Sigmoid colon (tissue), 7 donors: Measurements from ENCODE around the gene PLPP6. TPM values are rescaled to one million over a fixed set of nuclear protein-coding genes. Genes with fewer than 3 reads are reported as not detected.
A peak's percentile ranks its signal among the peaks of the same experiment; 100 is the strongest.

ENCODE experiments used
- DNase-seq: peaks from one replicate; pipeline ENCODE4 v3.0.0-alpha.2; 2019
- H3K27ac ChIP-seq, 4 donors: fragments of 200-600 bp; sonication (generic); one replicate each; pipeline ENCODE4 v1.5.1; 2016 to 2019; ENCODE audit warnings: mild to moderate bottlenecking in 1 of 4
- H3K27me3 ChIP-seq, 3 donors: fragments of 200-600 bp; sonication (generic); one replicate each; pipeline ENCODE4 v1.5.1; 2019; ENCODE audit warnings: mild to moderate bottlenecking in 1 of 3
- H3K36me3 ChIP-seq, 4 donors: fragments of 200-600 bp; sonication (generic); one replicate each; pipeline ENCODE4 v1.5.1; 2016 to 2019
- H3K4me1 ChIP-seq, 4 donors: fragments of 200-600 bp; sonication (generic); one replicate each; pipeline ENCODE4 v1.5.1; 2017 to 2019
- H3K4me3 ChIP-seq, 4 donors: fragments of 200-600 bp; sonication (generic); one replicate each; pipeline ENCODE4 v1.5.1; 2017 to 2019; ENCODE audit warnings: mild to moderate bottlenecking in 2 of 4, moderate library complexity in 1 of 4
- H3K9me3 ChIP-seq, 4 donors: fragments of 200-600 bp in 3 of 4; sonication (generic) in 3 of 4; one replicate each; pipeline versions ENCODE4 v1.5.1 to v1.6.1; 2013 to 2019
- CTCF ChIP-seq, 4 experiments: fragments of 450-650 bp in 3 of 4; fragments of 200-600 bp in 1 of 4; IDR thresholded peaks; one replicate each; pipeline ENCODE4 v1.5.1; 2016 to 2019; ENCODE audit warnings: antibody characterized with exemption in 4 of 4, mild to moderate bottlenecking in 3 of 4, moderate library complexity in 2 of 4
- EP300 ChIP-seq, 4 donors: sonication (generic); formaldehyde crosslinking; IDR thresholded peaks; one replicate each; pipeline ENCODE4 v1.6.1; 2017; ENCODE audit warnings: antibody characterized with exemption in 4 of 4
- POLR2A ChIP-seq, 2 donors: fragments of 450-650 bp; IDR thresholded peaks; one replicate each; pipeline ENCODE4 v1.6.1; 2016; ENCODE audit warnings: antibody characterized with exemption in 2 of 2, mild to moderate bottlenecking in 2 of 2, moderate library complexity in 2 of 2
- POLR2AphosphoS5 ChIP-seq, 4 donors: sonication (generic); formaldehyde crosslinking; IDR thresholded peaks; one replicate each; pipeline ENCODE4 v1.6.1; 2017; ENCODE audit warnings: antibody characterized with exemption in 4 of 4
- WGBS, 2 donors: extraction: QIAGEN DNeasy Blood & Tissue Kit; methylation state at CpG; one replicate each; pipeline ENCODE4 v1.1.7; 2013; 5-methylcytosine and 5-hydroxymethylcytosine counted together
- intact Hi-C: fragments of 100-400 bp; cut with DNase I; formaldehyde crosslinking; loops from one replicate; pipeline ENCODE4 v1.15.1; 2023
- polyA plus RNA-seq, 3 donors: library from polyadenylated mRNA; stranded (reverse); fragments of 200-250 nt; gene quantifications; one replicate each; pipeline ENCODE4 v1.2.3, GENCODE V29; 2013
- total RNA-seq, 4 donors: library from RNA; depleted of rRNA; stranded (reverse); fragments of >200 nt; gene quantifications; one replicate each; pipeline ENCODE4 v1.1.0, GENCODE V29; 2016
- donor health status: healthy with polysubstance abuse.
- donor health status: Bipolar disorder and iron deficiency.
- donor health status: healthy.

The PLPP6 gene
- total and polyA plus RNA-seq, 7 donors = 3.0 to 10.7 (median 3.7) TPM

GRCh38 chr9:4663956-4664355 is 1.9 kb downstream of the PLPP6 start:
- no peak overlapping the region for H3K4me3 ChIP-seq

DNA sequence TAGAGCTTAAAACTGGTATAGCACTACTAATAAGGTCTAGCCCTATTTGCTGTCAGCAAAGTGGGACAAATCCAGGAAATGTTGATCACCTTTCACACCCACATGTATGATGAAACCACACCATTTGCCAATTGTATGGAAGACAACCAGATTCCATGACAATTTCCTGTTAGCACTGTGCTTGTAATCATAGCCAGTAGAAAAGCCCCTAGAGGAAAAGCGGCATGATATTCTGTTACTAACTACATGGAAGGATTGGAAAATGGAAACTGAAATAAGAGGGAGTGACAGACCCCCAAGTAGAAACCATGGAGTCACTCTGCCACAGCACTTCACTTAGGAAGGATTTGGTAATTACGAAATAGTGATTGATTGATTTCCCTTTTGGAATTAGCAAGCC is 3.3 kb downstream of the PLPP6 start:
- H3K9me3 ChIP-seq = no peaks in the 10 kb centered on the region
- intact Hi-C loops = loop anchor here (10.0 kb wide), 1 partner anchor 1141 kb away; the partner anchor contains the start of gene RFX3
- no peak overlapping the region for H3K4me3 ChIP-seq
- peak in 2 of 4 donors; percentile 11 to 35 for TF ChIP-seq POLR2AphosphoS5 (IDR thresholded peaks at IDR 0.05)
- TF ChIP-seq EP300 (IDR thresholded peaks at IDR 0.05) = no peak
- DNase-seq = no peak
- peaks cover 0 to 46% (median 18%) of the 10 kb centered on the region in 4 donors for H3K4me1 ChIP-seq
- H3K27ac ChIP-seq = peak overlapping the region in 3 of 4 donors; percentile 64 to 75 (median 68)
- 34 to 76% methylated on average over 2 of the region's 2 CpGs for WGBS, 2 donors
- H3K27me3 ChIP-seq = no peaks in the 10 kb centered on the region
- H3K36me3 ChIP-seq = no peaks in the 10 kb centered on the region

More at GRCh38 chr9:4663956-4664355, 1.9 kb downstream of the PLPP6 start:
- H3K27ac ChIP-seq = peak overlapping the region in 1 of 4 donors; percentile 3
- H3K9me3 ChIP-seq = no peaks in the 10 kb centered on the region
- H3K36me3 ChIP-seq = no peaks in the 10 kb centered on the region
- TF ChIP-seq POLR2AphosphoS5 (IDR thresholded peaks at IDR 0.05) = no peak
- TF ChIP-seq EP300 (IDR thresholded peaks at IDR 0.05) = no peak
- TF ChIP-seq POLR2A (IDR thresholded peaks at IDR 0.05) = no peak
- TF ChIP-seq CTCF (IDR thresholded peaks at IDR 0.05) = no peak
- no peaks in the 10 kb centered on the region for H3K27me3 ChIP-seq
- intact Hi-C loops = loop anchor here (10.0 kb wide), 1 partner anchor 1139 kb away; the partner anchor contains the start of gene RFX3
- WGBS, 2 donors = 52 to 83% methylated on average over 3 of the region's 3 CpGs
- H3K4me1 ChIP-seq = peaks cover 0 to 46% (median 18%) of the 10 kb centered on the region in 4 donors
- no peak for DNase-seq

DNA sequence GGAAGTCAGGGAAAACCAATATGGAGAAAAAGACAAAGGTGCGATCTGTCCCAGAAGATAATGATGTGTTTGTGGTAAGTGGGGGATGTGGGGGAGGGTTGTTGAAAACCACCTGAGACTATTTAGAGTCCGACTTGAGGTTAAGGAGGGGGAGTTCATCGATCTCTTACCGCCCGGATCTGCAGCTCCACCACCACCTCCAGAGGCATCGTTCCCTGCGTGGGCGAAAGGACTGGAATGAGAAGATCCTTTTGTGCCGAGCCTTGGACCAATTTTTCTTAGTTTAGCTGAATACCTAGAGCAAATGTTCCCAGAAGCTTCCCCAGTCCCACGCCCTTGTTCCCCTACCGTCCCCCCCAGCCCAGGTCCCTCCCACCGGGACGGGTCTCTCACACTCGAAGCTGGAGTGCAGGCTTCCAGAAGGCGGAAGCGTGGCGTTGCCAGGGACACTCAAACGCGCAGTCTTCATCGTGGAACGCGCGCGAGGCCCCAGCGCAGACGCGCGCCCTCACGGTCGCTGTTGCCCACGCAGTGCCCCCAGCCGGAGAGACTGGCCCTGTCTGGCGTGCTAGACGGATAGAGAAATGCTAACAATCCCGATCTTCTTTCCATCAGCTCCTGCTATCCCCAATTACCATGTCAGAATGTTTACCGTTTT is 4.1 kb downstream of the PLPP6 start, which contains the start of gene SPATA6L:
SPATA6L (minus strand) TSS at position 439 of the 658 bp plus-strand sequence; CDS start at position 209, 230 bp downstream.
- intact Hi-C loops = loop anchor here (10.0 kb wide), 1 partner anchor 1141 kb away; the partner anchor contains the start of gene RFX3
- WGBS, 2 donors = 1 to 2% methylated on average over 36 of the region's 36 CpGs
- TF ChIP-seq POLR2AphosphoS5 (IDR thresholded peaks at IDR 0.05) (peak in 3 of 4 donors; percentile 29 to 51 (median 47)), POLR2A (IDR thresholded peaks at IDR 0.05) (no peak), EP300 (IDR thresholded peaks at IDR 0.05) (no peak), CTCF (IDR thresholded peaks at IDR 0.05) (no peak)
- Histone ChIP-seq H3K27me3 (no peaks in the 10 kb centered on the region), H3K36me3 (no peaks in the 10 kb centered on the region), H3K9me3 (no peaks in the 10 kb centered on the region), H3K4me1 (peaks cover 0 to 46% (median 18%) of the 10 kb centered on the region in 4 donors), H3K27ac (peak within 1 kb of the TSS; percentile 64 to 75 (median 70)), H3K4me3 (peak within 1 kb of the TSS; percentile 27 to 51 (median 48))
- DNase-seq = peak; percentile 88

- Histone ChIP-seq H3K36me3 (no peaks in the 10 kb centered on the region), H3K9me3 (no peaks in the 10 kb centered on the region), H3K27ac (no peak overlapping the region), H3K4me1 (peaks cover 0 to 37% (median 13%) of the 10 kb centered on the region in 4 donors), H3K4me3 (no peak overlapping the region), H3K27me3 (no peaks in the 10 kb centered on the region)
- no peak for TF ChIP-seq CTCF (IDR thresholded peaks at IDR 0.05)
- no peak for TF ChIP-seq POLR2AphosphoS5 (IDR thresholded peaks at IDR 0.05)
- no peak for TF ChIP-seq EP300 (IDR thresholded peaks at IDR 0.05)
- TF ChIP-seq POLR2A (IDR thresholded peaks at IDR 0.05) = no peak
- WGBS, 2 donors = 97 to 99% methylated on average over 1 of the region's 1 CpG
- intact Hi-C loops = loop anchor here (10.0 kb wide), 1 partner anchor 1143 kb away; the partner anchor contains the start of gene RFX3
- DNase-seq = no peak
Measured at GRCh38 chr9:4667681-4668080, 5.6 kb downstream of the PLPP6 start.

- H3K4me3 ChIP-seq = no peak overlapping the region
- no peaks in the 10 kb centered on the region for H3K27me3 ChIP-seq
- 88 to 89% methylated on average over 2 of the region's 2 CpGs for WGBS, 2 donors
- TF ChIP-seq EP300 (IDR thresholded peaks at IDR 0.05) = no peak
- no peak for TF ChIP-seq POLR2AphosphoS5 (IDR thresholded peaks at IDR 0.05)
- TF ChIP-seq CTCF (IDR thresholded peaks at IDR 0.05) = no peak
- no peak for TF ChIP-seq POLR2A (IDR thresholded peaks at IDR 0.05)
- DNase-seq = no peak
- intact Hi-C loops = loop anchor here (10.0 kb wide), 1 partner anchor 1144 kb away; the partner anchor contains the start of gene RFX3
- no peaks in the 10 kb centered on the region for H3K36me3 ChIP-seq
- no peak overlapping the region for H3K27ac ChIP-seq
- no peaks in the 10 kb centered on the region for H3K9me3 ChIP-seq
- peaks cover 0 to 27% (median 4%) of the 10 kb centered on the region in 4 donors for H3K4me1 ChIP-seq
Measured at GRCh38 chr9:4668604-4669003, 6.5 kb downstream of the PLPP6 start.
